GM12874 (cell line): ENCODE results near the gene OR5M8.

ENCODE experiments used
- TF ChIP-seq, protein P1 (sequence below): IDR thresholded peaks from 2 replicates; pipeline ENCODE4 v1.5.1; 2011; ENCODE audit warnings: low read depth, mild to moderate bottlenecking, control low read depth, low read length, moderate library complexity; ENCODE audit not compliant: insufficient read depth

OR5M8 gene

DNA sequence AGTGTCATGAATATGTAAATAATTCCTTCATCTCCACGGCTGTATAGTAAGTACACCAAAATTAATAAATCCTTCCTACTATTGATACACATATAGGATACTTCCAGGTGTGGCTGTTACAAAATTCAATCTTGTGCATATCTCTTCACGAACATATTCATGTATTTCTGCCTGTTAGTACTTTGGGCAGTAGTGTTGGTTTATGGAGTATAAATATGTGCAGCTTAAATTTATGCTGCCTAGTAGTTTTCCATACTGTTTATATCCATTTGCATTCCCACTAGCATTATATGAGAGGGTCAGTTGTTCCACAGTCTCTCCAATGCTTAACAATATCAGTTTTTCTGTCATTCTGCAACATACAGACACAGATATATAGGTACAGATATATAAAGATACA lies 3.9 kb upstream of the OR5M8 start:
- TF ChIP-seq, protein P1, sequence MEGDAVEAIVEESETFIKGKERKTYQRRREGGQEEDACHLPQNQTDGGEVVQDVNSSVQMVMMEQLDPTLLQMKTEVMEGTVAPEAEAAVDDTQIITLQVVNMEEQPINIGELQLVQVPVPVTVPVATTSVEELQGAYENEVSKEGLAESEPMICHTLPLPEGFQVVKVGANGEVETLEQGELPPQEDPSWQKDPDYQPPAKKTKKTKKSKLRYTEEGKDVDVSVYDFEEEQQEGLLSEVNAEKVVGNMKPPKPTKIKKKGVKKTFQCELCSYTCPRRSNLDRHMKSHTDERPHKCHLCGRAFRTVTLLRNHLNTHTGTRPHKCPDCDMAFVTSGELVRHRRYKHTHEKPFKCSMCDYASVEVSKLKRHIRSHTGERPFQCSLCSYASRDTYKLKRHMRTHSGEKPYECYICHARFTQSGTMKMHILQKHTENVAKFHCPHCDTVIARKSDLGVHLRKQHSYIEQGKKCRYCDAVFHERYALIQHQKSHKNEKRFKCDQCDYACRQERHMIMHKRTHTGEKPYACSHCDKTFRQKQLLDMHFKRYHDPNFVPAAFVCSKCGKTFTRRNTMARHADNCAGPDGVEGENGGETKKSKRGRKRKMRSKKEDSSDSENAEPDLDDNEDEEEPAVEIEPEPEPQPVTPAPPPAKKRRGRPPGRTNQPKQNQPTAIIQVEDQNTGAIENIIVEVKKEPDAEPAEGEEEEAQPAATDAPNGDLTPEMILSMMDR, result no peak

DNA sequence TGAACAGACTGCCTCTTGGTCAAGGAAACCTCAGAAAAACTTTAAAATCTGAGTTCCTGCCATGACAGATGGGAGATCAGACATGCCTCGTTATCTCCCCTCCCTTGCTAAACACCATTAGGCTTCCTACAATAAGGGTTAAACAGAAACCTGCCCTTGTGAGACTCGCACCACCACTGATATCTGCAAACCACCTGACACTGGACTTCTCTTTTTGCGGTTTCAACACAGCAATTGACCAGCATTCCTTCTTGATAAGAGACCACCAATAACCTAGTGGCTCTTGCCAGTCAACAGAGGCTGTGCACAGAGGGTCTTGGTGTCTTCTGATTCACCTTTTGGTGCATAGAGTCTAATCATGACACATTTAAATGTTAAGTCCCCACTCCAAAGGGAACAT lies 4.4 kb downstream of the OR5M8 start:
- TF ChIP-seq, protein P1, result no peak

DNA sequence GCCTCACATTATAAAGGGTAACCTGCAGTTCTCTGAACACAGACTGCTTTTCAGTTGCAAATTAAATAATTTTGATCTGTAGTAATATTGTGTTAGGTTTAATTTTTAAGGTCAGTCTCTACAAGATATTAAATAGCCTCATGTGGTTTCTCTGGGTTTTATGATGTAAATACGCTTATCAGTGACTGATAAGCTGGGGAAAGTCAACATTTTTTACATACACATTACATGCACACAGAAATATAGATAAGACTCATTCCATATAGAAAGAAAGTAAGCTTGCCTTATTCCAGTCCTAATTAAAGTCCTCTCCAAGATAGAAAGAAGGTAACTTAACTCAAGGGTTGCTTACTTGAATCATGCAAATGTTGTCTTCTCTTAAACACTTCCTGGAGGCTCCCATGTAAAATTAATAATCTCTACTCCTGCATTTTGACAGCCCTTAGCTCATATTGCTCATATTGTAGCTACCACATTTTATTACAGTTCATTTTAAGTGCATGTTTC lies 16.4 kb downstream of the OR5M8 start:
- TF ChIP-seq, protein P1, result no peak

DNA sequence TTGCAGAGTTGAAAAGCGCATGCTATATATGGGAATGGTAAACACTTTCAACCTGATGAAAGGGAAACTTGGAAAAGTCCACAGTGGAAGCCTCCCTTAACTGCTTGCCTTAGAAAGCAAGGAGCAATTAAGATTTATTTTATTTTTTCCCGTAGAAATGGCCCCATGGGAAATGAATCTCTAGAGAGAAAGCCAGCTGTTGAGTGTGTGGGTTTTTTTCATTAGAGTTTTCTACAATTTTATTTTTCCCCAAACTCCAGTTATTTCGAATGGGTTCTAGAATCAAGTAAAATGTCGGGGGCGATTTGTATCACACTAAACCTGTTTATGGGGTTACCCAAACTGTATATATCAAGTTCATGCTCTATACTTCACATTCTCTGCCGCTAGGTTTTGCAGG lies 17.9 kb downstream of the OR5M8 start, which contains the start of gene OR5M3:
OR5M3 (minus strand) TSS at position 101 of the 400 bp plus-strand sequence. CDS start 2,855 bp downstream, outside the sequence.
- TF ChIP-seq, protein P1, result no peak

DNA sequence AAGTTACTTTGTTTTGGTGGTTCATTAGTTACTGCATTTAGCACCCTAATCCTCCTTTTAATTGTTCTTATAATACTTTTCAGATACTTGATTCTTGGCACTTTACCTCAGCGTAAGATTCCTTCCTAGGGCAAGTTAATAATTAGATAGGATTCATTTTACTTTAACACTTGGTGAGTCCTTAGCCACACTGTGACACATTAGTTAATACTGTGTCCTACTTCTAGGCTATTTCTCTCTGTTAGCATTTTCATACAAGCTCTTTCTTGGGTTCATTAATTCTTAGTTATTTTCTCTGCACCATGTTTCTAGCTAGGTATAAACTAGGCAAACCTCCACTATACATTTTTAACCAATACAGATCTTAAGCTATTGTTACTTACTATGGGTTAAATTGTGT lies 34.1 kb downstream of the OR5M8 start:
- TF ChIP-seq, protein P1, result no peak

DNA sequence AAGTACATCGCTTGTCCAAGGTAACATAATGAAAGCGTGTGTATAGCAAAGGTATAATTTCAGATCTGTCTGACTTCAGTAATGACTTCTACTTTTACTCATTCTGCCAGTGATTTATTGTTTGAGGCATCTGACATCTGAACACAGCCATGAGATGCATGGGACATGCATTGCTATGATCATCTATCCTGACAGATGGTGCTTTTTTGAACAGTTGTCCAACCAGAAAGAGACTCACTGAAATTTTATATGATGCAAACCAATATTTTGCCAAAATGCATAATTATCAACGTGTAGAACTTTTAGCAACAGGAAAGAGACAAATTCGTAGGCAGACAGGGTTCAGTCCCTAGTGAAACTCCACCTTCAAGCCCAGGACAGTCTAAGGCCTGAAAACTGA lies 37.6 kb downstream of the OR5M8 start:
- TF ChIP-seq, protein P1, result no peak
